Left kidney (tissue), 2 donors: ENCODE measurements around the gene STK32B. TPM values are rescaled to one million over a fixed set of nuclear protein-coding genes. Genes with fewer than 3 reads are reported as not detected.
A peak's percentile ranks its signal among the peaks of the same experiment; 100 is the strongest.
"Not testable (repeated sequence)": the region's sequence is repeated elsewhere in the genome, so short reads cannot be mapped to it uniquely, and the experiment has no call there.

ENCODE experiments used
- DNase-seq: peaks from one replicate; pipeline ENCODE4 v3.0.0-alpha.2; 2013
- polyA plus RNA-seq: library from polyadenylated mRNA; unstranded; fragments of 120-200 nt; gene quantifications from one replicate; pipeline ENCODE4 v1.2.1, GENCODE V29; 2013; ENCODE audit not compliant: insufficient read length

Gene STK32B
- polyA plus RNA-seq, 1 donor, result 11.1 TPM

DNA sequence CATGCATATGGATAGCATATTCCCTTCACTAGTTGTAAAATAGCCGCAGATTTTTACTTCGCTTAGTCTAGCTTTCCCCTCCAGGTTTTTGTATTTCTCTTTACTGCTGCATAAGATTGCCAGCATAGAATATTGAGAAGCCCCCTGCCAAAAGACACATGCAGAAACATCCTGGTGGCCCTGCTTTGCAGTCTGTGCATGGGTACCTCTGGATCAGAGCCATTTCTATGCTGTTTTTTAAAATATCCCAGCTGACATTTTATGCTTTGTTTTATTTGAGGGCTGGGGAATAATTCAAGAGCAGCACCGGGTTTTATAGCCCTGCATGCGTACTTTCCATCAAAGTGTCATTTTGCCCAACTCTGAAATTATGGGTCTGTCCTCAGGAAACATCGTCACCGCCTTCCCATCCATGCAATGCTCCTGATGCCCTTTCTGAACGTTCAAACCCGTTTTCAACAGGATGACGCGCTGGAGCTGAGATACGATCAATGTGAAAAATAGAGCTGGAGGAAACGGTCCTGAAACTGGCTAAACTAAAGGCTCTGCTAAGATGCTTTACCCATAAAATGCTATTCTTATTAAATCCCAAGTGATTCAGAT is 342.7 kb downstream of the STK32B start:
- no peak for DNase-seq

DNA sequence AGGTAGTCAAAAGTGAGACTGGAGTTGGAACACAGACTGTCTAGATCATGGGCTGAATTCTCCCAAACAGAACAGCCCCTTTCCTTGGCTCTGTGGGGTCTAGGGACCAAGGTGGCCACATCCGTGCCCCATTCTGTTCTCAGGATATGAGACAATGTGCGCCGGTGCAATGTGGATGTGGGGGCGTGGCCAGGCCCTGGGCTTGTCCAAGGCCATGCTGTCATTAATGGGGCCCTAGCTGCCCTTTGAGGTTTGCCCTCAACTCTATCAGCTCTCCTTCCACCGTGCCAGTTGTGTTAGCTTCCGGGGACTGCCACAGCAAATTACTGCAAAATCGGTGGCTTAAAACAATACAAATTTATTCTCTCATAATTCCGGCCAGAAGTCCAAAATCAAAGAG is 344.5 kb downstream of the STK32B start:
- DNase-seq, result no peak

DNA sequence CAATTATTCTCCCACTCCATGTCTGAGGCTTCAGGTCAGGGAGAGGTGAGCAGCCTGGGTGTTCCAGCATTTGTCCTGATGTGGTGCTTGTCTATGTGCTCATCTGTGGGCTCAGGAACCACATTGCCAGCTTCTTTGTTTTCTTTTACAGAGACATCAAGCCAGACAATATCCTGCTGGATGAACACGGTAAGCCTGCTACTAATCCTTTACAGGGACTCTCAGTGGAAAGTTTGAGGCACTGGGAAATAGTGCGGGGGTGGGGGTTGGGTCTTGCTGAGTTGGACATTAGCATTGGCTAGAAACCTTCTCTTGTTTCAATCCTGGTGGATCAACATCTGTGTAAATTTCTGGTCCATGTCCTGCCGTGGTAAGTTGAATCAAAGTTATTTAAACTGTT is 346.8 kb downstream of the STK32B start:
- DNase-seq, result no peak

DNA sequence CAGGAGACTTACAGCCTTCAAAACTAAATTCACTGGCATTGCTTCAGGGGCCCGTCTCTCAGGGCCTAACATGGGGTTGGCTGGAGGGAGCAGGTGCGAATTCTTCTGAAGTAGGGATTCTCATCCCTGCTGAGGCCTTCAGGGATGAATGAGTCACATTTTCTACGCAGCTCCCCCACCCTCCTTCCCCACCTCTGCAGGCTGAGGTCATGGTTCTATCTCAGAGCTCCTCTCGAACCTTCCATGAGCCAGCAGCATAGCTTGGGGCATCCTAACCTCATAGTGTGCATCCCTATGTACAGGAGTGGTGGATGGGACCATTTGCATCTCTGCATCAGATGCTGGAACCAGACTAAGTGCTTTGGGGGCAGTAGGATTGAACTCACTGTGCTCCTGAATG is 347.8 kb downstream of the STK32B start:
- no peak for DNase-seq

DNA sequence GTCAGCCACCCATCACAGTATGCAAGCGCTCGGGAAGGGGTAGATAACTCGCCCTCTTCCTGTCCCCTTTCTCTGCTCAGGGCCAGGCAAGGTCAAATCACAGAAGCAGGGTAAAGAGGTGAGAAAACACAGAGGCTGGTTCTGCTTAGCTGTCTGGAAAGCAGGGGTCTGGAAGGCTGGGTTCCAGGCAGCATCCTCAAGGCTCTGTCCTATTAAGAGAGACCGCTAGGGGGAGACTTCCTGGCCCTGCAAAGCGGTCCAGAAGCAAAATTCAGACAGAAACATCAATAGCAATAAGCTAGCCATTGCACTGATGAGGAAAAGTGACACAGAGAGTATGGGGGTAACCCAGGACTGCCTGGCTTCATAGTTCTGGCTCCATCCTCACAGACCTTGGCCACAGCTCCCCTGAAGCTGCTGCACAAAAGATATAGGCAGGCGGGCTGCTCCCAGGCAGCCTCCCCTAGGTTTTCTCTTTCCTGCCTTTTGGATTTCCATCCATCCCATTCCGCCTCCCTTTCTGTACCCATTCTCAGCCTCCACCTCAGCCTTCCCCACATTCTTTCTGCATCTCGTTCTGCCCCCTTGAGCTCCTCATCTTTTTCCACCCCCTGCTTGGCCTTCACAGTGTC is 348.6 kb downstream of the STK32B start:
- peak; percentile 15 for DNase-seq

DNA sequence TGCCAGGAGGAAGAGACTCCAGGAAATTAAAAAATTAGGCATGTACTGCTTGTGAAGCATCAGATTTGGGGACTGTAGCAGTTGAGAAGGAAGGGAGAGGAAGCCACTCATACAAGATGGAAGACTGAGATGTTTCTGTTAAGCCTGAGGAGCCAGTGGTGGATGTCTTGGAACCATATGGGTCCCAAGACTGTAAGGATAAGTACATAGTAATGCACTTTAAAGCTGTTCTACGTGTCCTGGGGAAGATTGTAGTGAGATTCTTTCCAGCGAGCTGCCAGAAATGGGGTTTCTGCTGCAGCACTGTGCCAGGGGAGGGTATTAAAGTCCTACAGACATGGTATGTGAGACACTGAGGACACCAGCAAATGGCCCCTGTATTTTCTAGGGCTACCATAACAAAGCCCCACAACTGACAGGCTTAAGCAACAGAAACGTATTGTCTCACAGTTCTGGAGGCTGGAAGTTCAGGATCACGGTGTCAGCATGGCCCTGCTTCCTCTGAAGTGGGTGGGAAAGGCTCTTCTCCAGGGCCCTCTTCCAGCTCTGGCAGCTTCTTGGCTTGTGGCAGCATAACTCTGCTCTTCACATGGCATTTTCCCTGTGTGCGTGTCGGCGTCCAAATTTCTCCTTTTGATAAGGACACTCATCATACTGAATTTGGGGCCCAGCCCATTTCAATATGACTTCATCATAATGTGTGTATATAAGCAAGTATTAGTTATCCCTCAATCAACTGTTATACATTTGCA is 352.6 kb downstream of the STK32B start:
- DNase-seq, result no peak

DNA sequence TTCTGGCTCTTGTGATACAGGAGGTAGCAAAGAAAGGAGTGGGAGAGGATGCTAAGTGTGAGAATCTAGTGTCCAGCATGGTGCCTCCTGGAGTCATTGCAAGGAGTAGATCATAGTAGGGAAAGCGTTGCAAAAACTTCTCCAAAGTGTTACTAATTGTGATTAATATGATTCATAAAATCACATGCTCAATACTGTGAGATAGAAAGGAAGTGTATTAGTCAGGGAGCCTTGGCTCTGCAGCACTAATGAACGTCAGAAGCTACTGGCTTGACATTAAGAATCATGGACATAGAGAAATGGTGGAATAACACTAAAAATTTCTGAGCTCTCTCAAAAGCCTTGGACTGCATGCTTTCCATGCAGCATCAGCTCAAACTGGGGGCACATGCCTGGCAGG is 358.0 kb downstream of the STK32B start:
- DNase-seq, result no peak

DNA sequence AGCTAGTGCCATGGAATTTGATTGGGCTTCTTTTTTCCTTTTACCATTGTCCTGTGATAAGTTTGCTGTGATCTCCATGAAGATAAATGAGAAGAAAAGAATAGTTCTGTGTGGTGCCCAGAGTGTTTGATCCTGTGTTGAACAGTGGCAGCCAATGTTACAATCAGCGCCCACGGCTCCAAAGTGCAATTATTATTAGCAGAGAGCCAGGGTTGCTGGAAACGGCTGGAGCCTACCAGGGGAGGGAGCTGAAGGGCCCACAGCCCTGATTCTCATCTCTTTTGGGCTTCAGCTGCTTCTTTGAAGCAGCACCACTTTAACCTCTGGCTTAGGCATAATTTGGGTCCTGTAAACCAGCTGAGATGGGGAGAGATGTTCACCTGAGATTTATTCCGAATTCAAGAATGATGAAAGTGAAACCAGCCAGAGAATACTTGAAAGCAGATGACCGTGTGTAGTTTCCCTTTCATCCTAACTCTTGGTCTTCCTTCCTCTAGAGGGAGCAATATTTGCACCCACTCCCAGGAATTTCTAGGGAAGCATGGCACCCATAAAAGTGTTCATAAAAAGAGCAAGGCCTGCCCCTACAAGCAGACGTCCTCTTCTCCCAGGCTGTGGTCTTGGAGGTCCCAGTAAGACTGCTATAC is 358.8 kb downstream of the STK32B start:
- no peak for DNase-seq

DNA sequence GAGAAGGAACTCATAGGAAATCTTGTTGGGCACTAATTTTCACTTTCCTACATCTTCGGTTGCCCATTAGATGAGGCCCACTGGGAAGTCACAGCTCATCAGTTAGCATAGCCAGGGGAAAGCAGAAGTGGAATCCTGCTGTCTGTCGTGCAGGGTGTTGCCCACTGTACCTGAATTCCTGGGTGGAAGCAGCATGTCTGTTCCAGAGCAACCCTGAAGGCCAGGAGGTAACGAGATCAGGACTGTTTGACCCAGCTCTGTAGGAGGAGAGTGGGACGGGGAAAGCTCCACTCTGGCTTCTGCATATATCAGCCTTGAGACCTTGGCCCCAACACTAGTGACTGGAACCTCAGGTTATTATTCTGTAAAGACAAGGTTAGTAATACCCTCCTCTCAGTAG is 361.0 kb downstream of the STK32B start:
- DNase-seq, result no peak

DNA sequence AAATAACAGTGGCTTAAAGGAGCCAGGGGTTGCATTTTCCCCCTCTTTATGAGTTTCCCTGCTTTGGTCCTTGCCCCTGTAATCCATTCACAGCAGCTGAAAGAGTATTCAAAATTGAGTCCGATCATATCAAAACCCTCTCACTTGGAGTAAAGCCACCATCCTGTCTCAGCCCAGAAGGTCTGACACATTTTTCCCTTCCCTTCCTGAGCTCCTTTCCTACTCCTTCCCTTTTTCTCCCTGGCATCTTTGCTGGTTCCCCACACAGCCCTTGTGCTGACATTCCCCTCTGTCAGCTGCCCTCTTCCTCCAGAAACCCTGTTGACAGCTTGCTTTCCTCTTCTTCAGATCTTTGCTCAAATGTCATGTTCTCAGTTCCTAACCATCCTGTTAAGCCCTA is 361.5 kb downstream of the STK32B start:
- no peak for DNase-seq

DNA sequence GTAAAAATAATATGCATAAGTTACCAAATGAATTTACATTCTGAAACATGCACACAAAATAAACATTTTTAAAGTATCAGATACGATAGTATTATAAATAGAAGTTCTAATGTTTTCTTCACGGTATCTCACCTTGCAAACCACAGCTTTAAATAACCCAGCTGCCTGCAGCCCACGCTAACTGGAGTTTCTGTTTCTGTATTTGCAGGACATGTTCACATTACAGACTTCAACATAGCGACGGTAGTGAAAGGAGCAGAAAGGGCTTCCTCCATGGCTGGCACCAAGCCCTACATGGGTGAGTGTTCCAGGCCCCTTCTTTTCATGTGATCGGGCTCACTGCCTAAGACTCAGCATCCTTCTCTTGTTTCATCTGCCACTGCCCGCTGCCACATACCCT is 365.4 kb downstream of the STK32B start:
- DNase-seq, result no peak

DNA sequence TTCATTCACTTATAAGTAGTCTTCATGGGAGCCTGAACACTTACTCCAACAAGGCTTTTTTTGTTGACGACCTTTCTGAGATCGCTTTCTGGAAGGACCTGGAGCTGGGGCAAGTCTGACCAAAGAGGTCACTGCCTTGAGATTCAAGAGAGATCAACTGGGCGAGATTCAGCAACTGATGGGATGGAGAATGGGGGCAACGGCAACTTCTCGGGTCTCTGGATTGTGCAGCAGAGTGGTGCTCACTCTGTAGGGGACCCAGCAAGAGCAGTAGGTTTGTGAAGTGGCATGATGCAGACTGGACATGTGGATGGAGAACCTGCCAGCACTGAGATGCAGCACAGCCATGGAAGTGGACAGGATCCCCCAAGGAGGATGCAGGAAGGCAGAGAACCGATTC is 369.0 kb downstream of the STK32B start:
- no peak for DNase-seq

DNA sequence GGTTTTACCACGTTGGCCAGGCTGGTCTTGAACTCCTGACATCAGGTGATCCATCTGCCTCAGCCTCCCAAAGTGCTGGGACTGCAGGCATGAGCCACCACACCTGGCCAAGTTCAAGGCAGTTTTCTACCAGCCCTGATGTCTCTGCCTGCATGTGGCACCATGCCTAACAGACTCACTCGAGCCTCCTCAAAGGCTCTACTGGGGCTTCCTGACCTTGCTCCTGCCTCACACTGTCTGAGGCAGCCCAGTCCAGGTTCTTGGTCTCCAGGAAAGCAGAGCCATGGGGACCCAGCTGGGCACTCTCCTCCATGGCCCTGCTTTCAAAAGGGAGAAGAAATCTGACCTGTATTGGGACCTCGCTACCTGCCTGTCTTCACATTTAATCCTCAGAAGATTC is 370.1 kb downstream of the STK32B start:
- no peak for DNase-seq

DNA sequence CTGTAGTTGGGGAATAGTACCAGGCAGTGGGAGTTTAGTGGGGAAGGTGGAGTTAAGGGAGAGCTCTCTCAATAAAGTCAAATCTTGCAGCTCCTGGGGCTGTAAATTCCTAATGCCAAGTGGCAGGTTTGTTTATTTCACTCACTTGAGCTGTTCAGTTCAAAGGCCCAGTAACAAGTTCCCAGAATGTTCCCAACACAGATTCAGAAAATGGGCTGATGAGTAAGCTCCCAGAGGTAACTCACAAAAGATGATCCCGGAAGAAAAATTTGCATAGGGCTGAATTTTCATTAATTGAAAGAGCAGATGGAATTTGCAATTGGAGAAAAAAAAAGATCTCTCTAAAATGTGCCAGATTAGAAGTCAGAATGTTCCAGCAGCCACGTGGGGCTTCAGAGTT is 370.9 kb downstream of the STK32B start:
- DNase-seq, result no peak

DNA sequence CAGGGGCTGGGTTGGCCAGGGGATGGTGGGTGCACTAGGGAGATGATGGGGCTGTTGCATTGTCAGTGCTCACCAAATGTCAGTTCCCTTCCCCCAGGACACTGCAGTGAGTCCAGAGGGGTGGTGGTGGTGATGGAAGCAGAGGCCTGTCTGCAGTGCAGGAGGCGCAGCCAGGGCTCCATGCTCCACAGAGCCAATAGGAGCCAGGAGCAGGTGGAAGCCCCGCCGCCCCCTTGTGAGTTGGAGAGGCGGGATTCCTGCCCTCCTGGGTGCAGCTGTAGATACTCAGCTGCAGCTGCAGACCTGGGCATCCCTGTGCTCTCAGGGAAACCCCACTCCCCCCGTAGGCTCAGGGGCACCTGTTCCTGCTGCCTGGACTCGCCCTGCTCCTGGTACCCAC is 372.4 kb downstream of the STK32B start:
- no peak for DNase-seq

DNA sequence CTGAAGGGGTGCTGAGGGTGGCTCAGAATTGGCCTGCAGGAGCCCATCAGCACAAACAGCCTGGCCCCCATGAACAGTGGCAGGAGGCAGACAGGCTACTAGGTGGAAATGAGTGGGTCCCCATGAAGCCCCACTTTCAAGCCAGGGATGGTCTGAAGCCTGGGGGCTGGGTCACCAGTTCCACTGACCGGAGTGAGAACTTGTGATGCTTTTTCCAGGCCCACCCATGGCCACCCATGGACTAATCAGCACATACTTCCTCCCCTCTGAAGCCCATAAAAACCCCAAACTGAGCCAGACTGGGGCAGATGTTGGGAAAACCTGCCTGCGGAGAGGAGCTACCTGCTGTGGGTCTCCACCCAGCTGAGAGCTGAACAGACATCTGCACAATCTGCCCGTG is 372.9 kb downstream of the STK32B start:
- DNase-seq, result no peak

DNA sequence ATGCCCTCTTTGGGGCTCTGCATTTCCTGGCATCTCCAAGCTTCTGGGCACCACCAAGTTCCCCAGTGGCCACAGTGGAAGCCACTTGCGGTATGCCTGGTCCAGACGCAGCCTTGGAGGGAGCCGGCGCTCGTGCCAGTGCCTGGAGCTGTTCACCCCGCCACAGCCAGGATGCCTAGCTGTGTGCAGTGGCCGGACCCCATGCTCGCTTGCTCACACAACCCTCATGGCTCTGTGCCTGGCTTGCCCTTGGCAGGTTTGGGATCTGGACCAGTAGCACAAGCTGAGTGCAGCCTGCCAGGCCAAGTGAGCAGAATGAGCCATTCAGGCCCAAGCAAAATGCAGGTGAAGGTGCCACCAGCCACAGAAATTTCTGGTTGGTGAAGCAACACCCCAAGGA is 373.6 kb downstream of the STK32B start:
- no peak for DNase-seq

DNA sequence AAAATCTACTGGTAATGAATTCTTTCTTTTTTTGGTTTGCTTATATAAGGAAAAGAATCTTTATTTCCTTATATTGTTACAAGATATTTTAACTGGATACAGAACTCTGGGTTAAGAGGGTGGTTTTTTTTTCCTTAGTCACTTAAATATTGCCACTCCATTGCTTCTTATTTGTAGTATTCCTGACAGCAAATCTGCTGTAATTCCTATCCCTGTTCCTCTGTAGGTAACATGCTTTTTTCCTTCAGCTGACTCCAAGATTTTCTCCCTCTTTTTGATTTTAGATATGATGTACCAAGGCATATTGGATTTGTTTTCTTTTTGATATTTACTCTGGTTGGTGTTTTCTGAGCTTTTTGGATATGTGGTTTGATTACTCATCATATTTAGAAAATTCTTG is 378.5 kb downstream of the STK32B start:
- no peak for DNase-seq

DNA sequence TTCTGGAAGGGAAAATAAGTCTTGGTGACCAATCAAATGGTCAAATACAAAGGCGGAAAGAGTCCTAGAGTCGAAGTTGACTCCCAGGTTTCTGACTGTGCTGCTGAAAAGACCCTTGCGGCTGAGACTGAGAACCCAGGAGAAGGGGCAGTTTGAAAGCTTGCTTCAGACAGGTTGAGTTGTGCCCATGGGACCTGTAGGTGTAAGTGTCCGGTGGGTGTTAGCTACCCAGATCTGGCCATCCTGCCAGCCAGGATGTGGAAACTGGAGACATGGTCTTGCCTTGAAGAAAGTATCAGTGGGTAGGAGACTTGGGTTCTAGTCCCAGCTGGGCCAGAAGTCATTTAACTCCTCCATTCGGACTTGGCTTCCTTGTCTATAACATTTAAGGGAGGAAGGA is 381.9 kb downstream of the STK32B start:
- DNase-seq, result no peak

DNA sequence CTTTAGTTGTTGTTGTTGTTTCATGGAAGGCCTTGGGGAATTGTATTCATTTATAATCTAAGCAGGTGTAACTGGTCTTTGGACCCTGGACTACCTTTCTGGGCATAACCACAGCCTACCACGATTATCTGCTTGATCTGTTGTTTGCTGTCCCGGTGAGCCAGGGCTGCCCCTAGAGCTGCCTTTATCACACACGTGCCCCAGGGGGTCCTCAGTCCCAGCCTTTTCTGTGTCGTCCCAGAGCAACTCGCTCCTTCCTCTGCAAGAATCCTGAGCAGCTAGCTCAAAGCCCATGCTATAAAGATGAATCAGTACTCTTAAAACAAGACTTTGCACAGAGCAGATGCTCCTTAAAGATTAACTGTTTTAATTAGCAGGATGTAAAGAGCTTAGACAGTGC is 383.9 kb downstream of the STK32B start:
- no peak for DNase-seq

DNA sequence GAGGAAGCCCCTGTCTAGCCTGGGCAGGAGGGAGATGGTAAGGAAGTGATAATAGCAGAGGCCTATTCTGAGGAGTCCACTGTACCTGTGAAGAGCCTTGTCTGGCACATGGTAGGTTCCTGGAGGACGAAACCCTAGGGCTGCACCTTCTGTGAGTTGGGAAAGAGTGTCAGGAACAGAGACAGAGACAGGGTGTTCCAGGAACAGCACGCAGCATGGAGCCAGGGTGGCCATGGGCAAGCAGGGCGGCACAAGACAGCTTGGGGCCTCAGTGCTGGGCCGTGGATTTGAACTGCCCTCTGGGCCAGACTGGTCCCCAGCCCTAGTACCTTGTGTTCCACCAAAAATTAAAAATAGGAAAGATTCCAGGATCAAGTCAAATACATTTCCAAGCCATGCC is 384.5 kb downstream of the STK32B start:
- no peak for DNase-seq

DNA sequence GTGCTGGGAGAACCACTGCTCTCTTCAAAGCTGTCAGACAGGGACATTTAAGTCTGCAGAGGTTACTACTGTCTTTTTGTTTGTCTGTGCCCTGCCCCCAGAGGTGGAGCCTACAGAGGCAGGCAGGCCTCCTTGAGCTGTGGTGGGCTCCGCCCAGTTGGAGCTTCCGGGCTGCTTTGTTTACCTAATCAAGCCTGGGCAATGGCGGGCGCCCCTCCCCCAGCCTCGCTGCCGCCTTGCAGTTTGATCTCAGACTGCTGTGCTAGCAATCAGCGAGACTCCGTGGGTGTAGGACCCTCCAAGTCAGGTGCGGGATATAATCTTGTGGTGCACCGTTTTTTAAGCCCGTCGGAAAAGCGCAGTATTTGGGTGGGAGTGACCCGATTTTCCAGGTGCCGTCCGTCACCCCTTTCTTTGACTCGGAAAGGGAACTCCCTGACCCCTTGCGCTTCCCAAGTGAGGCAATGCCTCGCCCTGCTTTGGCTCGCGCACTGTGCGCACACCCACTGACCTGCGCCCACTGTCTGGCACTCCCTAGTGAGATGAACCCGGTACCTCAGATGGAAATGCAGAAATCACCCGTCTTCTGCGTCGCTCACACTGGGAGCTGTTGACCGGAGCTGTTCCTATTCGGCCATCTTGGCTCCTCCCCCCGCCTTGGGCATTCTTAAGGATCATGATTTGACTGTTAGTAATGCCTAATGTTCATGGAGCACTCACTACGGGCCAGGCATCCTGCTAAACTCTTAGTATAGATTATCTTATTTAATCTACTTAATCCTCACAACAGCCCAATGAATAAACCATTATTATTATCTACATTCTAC is 392.9 kb downstream of the STK32B start:
- not testable (repeated sequence) for DNase-seq
